ENCODE results near the gene MAP2K7.

MAP2K7 gene

DNA sequence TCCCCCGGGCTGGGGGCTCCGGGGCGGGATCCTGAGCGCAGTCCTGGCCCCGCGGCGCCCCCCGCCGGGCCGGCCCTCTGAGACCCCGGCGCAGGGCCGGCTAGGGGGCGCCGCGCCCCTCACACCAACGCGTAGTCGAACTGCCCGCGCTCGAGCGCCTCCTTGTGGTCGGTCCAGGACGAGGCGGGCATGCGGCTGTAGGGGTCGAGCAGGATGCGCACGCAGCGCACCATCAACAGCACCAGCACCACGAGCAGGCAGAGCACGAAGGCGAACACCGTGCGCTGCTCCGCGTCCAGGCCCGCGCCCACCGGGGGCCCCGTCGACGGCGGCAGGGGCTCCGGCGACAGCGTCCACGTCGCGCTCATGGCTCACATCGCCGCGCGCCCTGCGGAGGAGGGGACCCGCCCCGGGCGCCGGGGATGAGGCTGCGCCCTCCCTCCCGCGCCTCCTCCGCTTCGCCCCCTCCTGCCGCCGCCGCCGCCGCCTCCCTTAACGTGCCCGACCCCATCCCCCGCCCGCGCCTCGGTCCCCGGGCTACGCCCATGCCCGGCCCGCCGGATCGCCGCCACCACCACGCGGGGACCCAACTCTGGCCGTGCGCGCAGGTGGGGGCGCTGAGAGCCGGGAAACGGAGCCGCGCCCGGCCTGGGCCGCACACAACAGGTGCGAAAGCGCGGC is 21.6 kb downstream of the MAP2K7 start:
- H3K4me1 ChIP-seq (ENCODE audit: control insufficient read depth, insufficient read depth, low read length), result peaks cover 20% of the 10 kb centered on the region
- H3K36me3 ChIP-seq (ENCODE audit: control insufficient read depth in 2 of 2, insufficient read depth in 1 of 2, low read length in 2 of 2), result peaks cover 3 to 27% of the 10 kb centered on the region in 2 experiments; a peak in 2 of 3 replicates
- TF ChIP-seq, protein P1, sequence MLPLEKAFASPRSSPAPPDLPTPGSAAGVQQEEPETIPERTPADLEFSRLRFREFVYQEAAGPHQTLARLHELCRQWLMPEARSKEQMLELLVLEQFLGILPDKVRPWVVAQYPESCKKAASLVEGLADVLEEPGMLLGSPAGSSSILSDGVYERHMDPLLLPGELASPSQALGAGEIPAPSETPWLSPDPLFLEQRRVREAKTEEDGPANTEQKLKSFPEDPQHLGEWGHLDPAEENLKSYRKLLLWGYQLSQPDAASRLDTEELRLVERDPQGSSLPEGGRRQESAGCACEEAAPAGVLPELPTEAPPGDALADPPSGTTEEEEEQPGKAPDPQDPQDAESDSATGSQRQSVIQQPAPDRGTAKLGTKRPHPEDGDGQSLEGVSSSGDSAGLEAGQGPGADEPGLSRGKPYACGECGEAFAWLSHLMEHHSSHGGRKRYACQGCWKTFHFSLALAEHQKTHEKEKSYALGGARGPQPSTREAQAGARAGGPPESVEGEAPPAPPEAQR (tag by site-specific recombination; IDR thresholded peaks at IDR 0.05), result no peak
- TF ChIP-seq ZSCAN30 (tag by site-specific recombination; IDR thresholded peaks at IDR 0.05) (0 out of 2 replicates have a peak, but pooled peaks have one; percentile 11), FEZF1 (tag by site-specific recombination; IDR thresholded peaks at IDR 0.05) (no peak), ZNF175 (tag by site-specific recombination; IDR thresholded peaks at IDR 0.05) (no peak), ZNF776 (tag by site-specific recombination; IDR thresholded peaks at IDR 0.05; ENCODE audit: borderline replicate concordance) (no peak), ZNF596 (tag by site-specific recombination; IDR thresholded peaks at IDR 0.05) (no peak), ZBTB8A (tag by site-specific recombination; IDR thresholded peaks at IDR 0.05) (no peak), ZNF10 (tag by site-specific recombination; IDR thresholded peaks at IDR 0.05) (peak; percentile 51; the same call in 1 of the 2 replicates), ZNF391 (tag by site-specific recombination; IDR thresholded peaks at IDR 0.05; ENCODE audit: borderline replicate concordance, low read depth) (no peak), ZNF248 (tag by site-specific recombination; IDR thresholded peaks at IDR 0.05) (no peak), ZNF302 (tag by site-specific recombination; IDR thresholded peaks at IDR 0.05; ENCODE audit: low read depth) (no peak), KLF7 (tag by site-specific recombination; IDR thresholded peaks at IDR 0.05; ENCODE audit: borderline replicate concordance) (no peak), ZBTB20 (tag by site-specific recombination; IDR thresholded peaks at IDR 0.05) (peak; percentile 28; the same call in 1 of the 2 replicates), ZNF623 (tag by site-specific recombination; IDR thresholded peaks at IDR 0.05) (no peak), YY2 (tag by site-specific recombination; IDR thresholded peaks at IDR 0.05) (no peak), ZNF146 (tag by site-specific recombination; IDR thresholded peaks at IDR 0.05) (no peak), ZNF221 (tag by site-specific recombination; IDR thresholded peaks at IDR 0.05; ENCODE audit: borderline replicate concordance) (no peak), ZBTB17 (tag by site-specific recombination; IDR thresholded peaks at IDR 0.05) (peak; percentile 48; the same call in 1 of the 2 replicates), ZNF555 (tag by site-specific recombination; conservative IDR thresholded peaks at IDR 0.05) (no peak), ZNF274 (IDR thresholded peaks at IDR 0.05; ENCODE audit: low read length) (no peak), ZNF274 (tag by site-specific recombination; IDR thresholded peaks at IDR 0.05; ENCODE audit: borderline replicate concordance) (no peak), ZNF571 (tag by site-specific recombination; IDR thresholded peaks at IDR 0.05) (no peak), SP3 (tag by site-specific recombination; IDR thresholded peaks at IDR 0.05) (peak; percentile 37; the same call in 1 of the 2 replicates)
- TF ChIP-seq, protein P2, sequence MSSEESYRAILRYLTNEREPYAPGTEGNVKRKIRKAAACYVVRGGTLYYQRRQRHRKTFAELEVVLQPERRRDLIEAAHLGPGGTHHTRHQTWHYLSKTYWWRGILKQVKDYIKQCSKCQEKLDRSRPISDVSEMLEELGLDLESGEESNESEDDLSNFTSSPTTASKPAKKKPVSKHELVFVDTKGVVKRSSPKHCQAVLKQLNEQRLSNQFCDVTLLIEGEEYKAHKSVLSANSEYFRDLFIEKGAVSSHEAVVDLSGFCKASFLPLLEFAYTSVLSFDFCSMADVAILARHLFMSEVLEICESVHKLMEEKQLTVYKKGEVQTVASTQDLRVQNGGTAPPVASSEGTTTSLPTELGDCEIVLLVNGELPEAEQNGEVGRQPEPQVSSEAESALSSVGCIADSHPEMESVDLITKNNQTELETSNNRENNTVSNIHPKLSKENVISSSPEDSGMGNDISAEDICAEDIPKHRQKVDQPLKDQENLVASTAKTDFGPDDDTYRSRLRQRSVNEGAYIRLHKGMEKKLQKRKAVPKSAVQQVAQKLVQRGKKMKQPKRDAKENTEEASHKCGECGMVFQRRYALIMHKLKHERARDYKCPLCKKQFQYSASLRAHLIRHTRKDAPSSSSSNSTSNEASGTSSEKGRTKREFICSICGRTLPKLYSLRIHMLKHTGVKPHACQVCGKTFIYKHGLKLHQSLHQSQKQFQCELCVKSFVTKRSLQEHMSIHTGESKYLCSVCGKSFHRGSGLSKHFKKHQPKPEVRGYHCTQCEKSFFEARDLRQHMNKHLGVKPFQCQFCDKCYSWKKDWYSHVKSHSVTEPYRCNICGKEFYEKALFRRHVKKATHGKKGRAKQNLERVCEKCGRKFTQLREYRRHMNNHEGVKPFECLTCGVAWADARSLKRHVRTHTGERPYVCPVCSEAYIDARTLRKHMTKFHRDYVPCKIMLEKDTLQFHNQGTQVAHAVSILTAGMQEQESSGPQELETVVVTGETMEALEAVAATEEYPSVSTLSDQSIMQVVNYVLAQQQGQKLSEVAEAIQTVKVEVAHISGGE (tag by site-specific recombination; conservative IDR thresholded peaks at IDR 0.05; ENCODE audit: low read depth), result no peak
- TF ChIP-seq, protein P3, sequence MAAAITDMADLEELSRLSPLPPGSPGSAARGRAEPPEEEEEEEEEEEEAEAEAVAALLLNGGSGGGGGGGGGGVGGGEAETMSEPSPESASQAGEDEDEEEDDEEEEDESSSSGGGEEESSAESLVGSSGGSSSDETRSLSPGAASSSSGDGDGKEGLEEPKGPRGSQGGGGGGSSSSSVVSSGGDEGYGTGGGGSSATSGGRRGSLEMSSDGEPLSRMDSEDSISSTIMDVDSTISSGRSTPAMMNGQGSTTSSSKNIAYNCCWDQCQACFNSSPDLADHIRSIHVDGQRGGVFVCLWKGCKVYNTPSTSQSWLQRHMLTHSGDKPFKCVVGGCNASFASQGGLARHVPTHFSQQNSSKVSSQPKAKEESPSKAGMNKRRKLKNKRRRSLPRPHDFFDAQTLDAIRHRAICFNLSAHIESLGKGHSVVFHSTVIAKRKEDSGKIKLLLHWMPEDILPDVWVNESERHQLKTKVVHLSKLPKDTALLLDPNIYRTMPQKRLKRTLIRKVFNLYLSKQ (tag by site-specific recombination; IDR thresholded peaks at IDR 0.05; ENCODE audit: borderline replicate concordance), result no peak
- TF ChIP-seq, protein P4, sequence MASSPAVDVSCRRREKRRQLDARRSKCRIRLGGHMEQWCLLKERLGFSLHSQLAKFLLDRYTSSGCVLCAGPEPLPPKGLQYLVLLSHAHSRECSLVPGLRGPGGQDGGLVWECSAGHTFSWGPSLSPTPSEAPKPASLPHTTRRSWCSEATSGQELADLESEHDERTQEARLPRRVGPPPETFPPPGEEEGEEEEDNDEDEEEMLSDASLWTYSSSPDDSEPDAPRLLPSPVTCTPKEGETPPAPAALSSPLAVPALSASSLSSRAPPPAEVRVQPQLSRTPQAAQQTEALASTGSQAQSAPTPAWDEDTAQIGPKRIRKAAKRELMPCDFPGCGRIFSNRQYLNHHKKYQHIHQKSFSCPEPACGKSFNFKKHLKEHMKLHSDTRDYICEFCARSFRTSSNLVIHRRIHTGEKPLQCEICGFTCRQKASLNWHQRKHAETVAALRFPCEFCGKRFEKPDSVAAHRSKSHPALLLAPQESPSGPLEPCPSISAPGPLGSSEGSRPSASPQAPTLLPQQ (tag by site-specific recombination; IDR thresholded peaks at IDR 0.05), result peak; percentile 62; the same call in 1 of the 2 replicates
- TF ChIP-seq, protein P5, sequence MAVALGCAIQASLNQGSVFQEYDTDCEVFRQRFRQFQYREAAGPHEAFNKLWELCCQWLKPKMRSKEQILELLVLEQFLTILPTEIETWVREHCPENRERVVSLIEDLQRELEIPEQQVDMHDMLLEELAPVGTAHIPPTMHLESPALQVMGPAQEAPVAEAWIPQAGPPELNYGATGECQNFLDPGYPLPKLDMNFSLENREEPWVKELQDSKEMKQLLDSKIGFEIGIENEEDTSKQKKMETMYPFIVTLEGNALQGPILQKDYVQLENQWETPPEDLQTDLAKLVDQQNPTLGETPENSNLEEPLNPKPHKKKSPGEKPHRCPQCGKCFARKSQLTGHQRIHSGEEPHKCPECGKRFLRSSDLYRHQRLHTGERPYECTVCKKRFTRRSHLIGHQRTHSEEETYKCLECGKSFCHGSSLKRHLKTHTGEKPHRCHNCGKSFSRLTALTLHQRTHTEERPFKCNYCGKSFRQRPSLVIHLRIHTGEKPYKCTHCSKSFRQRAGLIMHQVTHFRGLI (tag by site-specific recombination; IDR thresholded peaks at IDR 0.05), result no peak
- TF ChIP-seq, protein P6, sequence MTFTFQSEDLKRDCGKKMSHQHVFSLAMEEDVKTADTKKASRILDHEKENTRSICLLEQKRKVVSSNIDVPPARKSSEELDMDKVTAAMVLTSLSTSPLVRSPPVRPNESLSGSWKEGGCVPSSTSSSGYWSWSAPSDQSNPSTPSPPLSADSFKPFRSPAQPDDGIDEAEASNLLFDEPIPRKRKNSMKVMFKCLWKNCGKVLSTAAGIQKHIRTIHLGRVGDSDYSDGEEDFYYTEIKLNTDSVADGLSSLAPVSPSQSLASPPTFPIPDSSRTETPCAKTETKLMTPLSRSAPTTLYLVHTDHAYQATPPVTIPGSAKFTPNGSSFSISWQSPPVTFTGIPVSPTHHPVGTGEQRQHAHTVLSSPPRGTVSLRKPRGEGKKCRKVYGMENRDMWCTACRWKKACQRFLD (tag by site-specific recombination; IDR thresholded peaks at IDR 0.05), result no peak

More for the DNA sequence above, 21.6 kb downstream of the MAP2K7 start:
- ChIA-PET POLR2A (no interaction called here), CTCF (interaction anchor here (2.2 kb wide), 1 partner anchor 19 kb away, joined by 11 read pairs; the partner anchor contains the start of gene TIMM44)
- Histone ChIP-seq H3K4me3 (ENCODE audit: low read depth, low read length) (peak overlapping the region; percentile 30), H3K27ac (ENCODE audit: extremely low read depth, low read depth, low read length) (peak overlapping the region; percentile 48; the same call in 1 of the 2 replicates), H3K9me3 (ENCODE audit: control insufficient read depth, insufficient read depth, low read depth, low read length) (no peaks in the 10 kb centered on the region)

All from HEK293 (cell line).